ENCODE data around the gene PRRT1B.
"Not testable (repeated sequence)": the region's sequence is repeated elsewhere in the genome, so short reads cannot be mapped to it uniquely, and the experiment has no call there.

The PRRT1B gene

GRCh38 chr9:131550465-131550864 is 5.1 kb downstream of the PRRT1B start:
- DNase-seq (ENCODE audit: low spot score), result not testable (repeated sequence)

- no peak for DNase-seq (ENCODE audit: low spot score)
These were observed 6.7 kb downstream of the PRRT1B start for GRCh38 chr9:131552030-131552429.

DNA sequence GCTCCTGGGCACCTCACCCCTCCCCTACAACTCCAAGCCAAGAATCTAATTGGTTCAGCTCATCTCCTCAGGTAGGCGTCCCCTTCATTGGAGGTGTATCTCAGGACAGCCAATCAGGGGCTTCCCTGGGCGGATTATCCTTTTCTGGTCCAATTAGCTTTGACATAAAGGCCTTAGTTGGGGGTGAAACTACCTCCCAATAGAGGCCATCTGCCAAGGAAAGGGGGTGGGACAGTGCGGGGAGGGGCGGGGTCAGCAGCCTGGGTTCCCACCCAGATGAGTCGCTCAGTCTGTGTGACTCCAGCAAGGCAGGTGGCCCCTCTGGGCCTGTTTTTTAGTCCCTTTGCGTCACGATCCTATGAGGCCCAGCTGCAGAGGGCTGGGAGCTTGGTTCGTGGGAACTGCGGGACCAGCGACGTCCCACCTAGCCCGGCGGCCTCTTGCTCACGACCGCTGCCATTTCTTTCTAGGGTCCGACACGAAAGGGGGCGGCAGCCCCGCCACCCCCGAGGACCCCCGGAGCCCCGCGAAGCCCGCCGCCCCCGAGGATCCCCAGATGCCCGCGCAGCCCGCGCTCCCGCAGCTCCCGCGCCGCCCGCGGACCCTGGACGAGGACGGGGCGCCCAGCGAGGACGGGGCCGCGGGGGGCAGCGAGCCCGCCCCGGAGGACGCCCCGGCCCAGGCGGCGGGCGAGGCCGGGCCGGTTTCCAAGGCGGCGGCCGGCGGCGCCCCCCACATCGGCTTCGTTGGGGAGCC is 8.9 kb downstream of the PRRT1B start:
- no peak for DNase-seq (ENCODE audit: low spot score)

DNA sequence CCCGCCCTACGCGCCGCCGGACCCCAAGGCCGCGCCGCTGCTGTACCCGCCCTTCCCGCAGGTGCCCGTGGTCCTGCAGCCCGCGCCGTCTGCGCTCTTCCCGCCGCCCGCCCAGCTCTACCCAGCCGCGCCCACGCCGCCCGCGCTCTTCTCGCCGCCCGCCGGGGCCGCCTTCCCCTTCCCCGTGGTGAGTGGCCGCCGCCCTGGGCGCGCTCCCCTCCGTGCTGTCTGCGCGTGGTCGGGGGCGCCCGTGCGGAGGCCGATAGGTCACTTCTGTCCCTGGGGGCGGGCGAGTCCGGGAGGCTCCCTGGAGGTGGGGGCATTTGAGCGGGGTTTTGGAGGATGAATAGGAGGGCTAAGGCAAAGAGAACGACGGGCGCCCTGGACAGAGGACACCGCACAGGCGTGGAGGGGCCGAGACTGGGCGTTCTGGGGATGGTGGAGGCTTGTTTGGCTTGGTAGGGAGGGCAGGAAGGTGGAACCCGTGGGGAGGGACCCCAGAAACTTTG is 9.6 kb downstream of the PRRT1B start:
- no peak for DNase-seq (ENCODE audit: low spot score)

GRCh38 chr9:131555841-131556673 is 10.7 kb downstream of the PRRT1B start:
- DNase-seq (ENCODE audit: low spot score), result no peak

- DNase-seq (ENCODE audit: low spot score), result no peak
These were observed 12.7 kb downstream of the PRRT1B start for GRCh38 chr9:131557855-131558548.

GRCh38 chr9:131559421-131560000 is 14.2 kb downstream of the PRRT1B start:
- no peak for DNase-seq (ENCODE audit: low spot score)

- DNase-seq (ENCODE audit: low spot score), result peak; percentile 15
These were observed 17.0 kb downstream of the PRRT1B start for GRCh38 chr9:131562032-131562959.

- DNase-seq (ENCODE audit: low spot score), result no peak
These were observed 20.0 kb downstream of the PRRT1B start for GRCh38 chr9:131565369-131565768.

- no peak for DNase-seq (ENCODE audit: low spot score)
These were observed 20.8 kb downstream of the PRRT1B start for GRCh38 chr9:131566158-131566557.

- DNase-seq (ENCODE audit: low spot score), result no peak
These were observed 22.6 kb downstream of the PRRT1B start for GRCh38 chr9:131567910-131568309.

GRCh38 chr9:131574730-131575640 is 29.7 kb downstream of the PRRT1B start:
- DNase-seq (ENCODE audit: low spot score), result no peak

- no peak for DNase-seq (ENCODE audit: low spot score)
These were observed 30.9 kb downstream of the PRRT1B start for GRCh38 chr9:131575946-131576853.

GRCh38 chr9:131577005-131578000 is 32.0 kb downstream of the PRRT1B start:
- no peak for DNase-seq (ENCODE audit: low spot score)

- no peak for DNase-seq (ENCODE audit: low spot score)
These were observed 32.7 kb downstream of the PRRT1B start for GRCh38 chr9:131578021-131578420.

DNA sequence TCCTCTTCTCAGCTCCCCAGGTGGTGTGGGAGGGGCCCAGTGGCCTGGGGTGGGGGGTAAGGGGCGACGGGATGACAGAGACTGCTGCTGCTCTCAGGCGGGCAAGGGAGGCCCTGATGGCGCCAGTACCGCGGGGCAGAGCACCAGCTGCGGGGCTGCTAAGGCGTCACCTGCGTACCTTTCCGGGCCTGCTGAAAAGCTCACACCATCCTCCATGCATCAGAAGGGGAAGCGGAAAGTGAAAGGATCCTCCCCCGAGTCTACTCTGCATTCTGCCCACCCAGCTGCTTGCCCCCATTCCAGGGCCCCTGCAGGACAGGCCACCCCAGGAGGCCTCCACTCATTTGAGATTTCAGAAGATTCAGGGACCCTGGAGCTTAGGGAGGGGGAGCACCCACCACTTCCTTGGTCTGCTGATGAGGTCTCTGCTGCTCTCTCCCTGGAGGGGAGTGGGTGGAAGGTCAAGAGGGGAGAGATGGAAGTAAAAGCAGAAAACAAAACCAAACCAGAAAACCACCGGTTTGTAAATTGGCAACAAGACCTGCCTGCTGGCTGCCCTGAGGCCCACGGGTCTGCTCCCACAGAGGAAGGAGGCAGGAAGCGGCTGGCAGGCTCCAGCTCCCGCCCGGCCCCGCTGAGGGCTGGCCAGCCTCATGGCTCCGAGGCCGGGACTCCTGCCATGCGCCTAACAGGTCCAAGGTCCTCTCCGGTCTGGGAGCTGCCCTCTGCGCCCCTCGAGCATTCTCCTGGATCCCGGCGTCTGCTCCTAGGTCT is 33.6 kb downstream of the PRRT1B start:
- no peak for DNase-seq (ENCODE audit: low spot score)

- no peak for DNase-seq (ENCODE audit: low spot score)
These were observed 34.5 kb downstream of the PRRT1B start for GRCh38 chr9:131579789-131580211.

All from LoVo (cell line).